ENCODE data around the gene NOL9.
"Not testable (repeated sequence)": the region's sequence is repeated elsewhere in the genome, so short reads cannot be mapped to it uniquely, and the experiment has no call there.

Gene NOL9

DNA sequence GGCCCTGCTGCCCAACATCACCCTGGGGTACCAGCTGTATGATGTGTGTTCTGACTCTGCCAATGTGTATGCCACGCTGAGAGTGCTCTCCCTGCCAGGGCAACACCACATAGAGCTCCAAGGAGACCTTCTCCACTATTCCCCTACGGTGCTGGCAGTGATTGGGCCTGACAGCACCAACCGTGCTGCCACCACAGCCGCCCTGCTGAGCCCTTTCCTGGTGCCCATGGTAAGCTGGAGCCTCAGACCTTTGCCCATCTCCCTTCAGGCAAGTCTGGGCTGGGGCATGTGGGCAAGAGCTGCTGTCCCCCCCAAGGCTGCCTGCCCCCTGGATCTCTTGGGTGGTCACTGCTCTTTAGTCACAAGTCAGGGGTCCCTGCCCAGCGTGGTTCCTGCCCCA, 16.7 kb upstream of the NOL9 start:
- DNase-seq: no peak

DNA sequence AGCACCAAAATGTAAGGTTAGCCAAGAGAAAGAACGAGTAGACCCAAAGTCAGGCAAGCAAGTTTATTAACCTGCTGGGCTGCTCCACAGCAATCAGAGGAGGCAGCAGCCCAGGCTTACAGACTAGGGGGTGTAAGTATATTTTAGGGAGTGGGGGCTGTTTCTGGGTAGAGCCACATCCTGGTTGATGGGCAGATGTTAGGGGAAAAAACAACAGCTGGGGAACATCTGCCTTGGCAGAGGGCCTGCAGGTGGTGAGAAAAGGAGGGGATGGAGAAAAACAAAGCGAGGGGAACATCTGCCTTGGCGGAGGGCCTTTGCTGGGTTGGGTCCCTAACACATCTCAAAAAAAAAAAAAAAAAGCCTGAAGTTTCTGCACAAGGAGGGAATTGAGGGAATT, 15.8 kb upstream of the NOL9 start:
- DNase-seq: peak; percentile 59

DNA sequence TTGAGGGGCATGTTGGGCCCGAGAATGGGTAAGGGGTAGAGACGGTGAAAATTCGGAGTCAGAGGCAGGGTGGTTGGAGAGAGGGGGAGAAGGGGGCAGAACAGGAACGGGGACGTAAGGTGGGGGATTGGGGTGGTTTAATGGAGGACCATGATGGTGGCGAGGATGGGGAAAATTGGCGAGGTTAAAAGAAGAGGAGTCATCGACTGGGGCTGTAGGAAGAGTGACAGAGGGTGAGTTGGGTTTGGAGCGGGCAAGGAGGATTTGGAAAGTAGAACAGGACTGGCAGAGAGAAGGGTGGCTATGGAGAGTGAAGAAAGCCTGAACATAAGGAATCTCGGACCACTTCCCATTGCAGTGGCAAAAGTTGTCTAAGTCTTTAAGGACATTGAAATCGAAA, 14.7 kb upstream of the NOL9 start:
- DNase-seq: no peak

DNA sequence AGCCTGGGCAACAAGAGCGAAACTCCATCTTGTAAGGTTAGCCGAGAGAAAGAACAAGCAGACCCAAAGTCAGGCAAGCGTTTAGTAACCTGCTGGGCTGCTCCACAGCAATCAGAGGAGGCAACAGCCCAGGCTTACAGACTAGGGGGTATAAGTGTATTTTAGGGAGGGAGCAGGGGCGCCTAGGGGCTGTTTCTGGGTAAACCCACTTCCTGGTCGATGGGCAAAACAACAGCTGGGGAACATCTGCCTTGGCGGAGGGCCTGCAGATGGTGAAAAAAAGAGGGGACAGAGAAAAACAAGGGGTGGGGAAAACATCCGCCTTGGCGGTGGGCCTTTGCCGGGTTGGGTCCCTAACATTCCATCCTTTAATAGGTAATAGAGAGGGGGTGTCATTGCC, 6.0 kb upstream of the NOL9 start:
- peak; percentile 11 for DNase-seq

DNA sequence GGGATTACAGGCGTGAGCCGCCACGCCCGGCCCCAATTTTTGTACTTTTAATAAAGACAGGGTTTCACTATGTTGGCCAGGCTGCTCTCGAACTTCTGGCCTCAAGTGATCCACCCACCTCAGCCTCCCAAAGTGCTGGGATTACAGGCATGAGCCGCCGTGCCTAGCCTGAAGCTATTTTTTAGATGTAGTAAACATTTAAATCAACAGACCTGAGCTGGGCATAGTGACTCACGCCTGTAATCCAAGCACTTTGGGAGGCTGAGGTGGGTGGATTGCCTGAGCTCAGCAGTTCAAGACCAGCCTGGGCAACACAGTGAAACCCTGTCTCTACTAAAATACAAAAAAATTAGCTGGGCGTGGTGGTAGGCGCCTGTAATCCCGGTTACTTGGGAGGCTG, 4.8 kb upstream of the NOL9 start:
- DNase-seq: not testable (repeated sequence)

DNA sequence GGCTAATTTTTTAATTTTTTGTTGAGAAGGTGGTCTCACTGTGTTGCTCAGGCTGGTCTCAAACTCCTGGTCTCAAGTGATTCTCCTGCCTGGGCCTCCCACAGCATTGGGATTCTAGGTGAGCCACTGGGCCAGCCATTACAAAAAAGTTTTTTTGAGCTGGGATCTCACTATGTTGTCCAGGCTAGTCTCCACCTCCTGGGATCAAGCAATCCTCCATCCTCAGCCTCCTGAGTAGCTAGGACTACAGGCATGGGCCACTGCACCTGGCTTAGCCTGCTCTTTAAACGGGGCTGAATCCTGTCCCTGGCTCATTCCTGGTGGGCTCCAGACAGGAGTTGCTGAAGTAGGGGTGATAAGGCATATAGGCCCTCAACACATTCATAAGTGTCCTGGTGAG, 3.3 kb upstream of the NOL9 start:
- DNase-seq: no peak

DNA sequence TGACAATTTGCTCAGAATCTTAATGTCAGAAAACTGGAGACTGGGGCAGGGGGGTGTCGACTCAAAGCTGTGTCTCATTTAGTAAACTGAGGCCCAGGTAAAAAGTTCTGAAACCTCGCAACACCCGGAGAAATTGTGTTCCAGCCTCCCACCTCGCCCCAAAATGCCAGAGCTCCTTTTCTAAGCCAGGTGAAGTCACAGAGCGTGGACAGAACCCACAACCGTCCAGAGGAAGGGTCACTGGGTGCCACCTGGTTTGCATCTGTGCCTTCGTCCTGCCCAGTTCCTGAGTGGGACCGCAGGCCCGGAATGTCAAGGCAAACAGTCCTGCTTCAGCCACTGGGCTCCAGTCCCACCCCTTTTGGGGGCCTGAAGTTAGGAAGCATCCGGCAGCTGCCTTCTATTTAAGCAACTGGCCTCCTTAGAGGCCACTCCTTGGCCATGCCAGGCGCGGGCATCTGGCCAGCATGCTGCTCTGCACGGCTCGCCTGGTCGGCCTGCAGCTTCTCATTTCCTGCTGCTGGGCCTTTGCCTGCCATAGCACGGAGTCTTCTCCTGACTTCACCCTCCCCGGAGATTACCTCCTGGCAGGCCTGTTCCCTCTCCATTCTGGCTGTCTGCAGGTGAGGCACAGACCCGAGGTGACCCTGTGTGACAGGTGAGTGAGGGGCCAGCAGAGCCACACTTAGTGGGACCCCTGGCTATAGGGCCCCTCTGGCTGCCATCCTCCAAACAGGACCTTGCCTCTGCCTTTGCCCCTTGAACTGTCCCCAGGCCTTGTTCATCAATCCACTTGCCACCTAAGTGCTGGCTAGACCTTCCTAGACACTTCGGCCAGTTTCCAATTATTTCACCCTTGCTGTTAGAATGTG, 830 bp upstream of the NOL9 start, which contains the start of gene TAS1R1:
TSS of gene TAS1R1 (plus strand) at position 401 of the 872 bp plus-strand sequence. CDS start at position 468, 67 bp downstream.
- no peak for DNase-seq

DNA sequence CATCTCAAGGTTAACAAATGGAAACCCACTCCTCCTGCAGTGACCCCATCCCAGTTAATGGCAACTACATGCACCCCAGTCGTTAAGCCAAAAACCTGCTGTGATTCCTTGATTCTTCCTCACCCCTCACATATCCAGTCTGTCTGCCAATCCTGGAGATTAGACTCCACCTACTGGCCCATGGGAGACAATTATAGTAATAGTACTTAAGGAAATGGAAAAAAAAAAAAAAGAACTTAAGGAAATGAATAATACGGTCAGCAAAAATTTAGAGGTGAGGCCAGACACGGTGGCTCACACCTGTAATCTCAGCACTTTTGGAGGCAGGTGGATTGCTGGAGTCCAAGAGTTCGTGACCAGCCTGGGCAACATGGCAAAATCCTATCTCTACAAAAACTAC, 7.0 kb downstream of the NOL9 start:
- DNase-seq: peak; percentile 13

DNA sequence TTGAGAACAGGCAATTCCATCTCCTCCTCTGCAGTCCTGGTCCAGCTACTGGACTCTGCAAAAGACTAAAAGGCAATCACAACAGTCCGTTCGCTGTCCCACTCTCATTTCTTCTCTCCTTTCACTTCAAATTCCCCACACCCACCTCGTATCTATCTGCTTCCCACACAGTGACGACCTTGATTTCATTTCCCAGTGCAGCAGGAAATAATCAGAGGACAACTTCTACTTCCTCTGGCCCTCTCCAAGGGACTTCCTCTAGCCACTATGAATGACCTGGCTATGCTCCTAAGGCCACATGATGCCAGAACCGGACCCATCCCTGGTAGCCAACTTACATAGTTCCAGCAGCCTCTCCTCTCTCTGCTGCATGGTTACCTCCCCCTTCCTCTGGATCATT, 8.0 kb downstream of the NOL9 start:
- no peak for DNase-seq

DNA sequence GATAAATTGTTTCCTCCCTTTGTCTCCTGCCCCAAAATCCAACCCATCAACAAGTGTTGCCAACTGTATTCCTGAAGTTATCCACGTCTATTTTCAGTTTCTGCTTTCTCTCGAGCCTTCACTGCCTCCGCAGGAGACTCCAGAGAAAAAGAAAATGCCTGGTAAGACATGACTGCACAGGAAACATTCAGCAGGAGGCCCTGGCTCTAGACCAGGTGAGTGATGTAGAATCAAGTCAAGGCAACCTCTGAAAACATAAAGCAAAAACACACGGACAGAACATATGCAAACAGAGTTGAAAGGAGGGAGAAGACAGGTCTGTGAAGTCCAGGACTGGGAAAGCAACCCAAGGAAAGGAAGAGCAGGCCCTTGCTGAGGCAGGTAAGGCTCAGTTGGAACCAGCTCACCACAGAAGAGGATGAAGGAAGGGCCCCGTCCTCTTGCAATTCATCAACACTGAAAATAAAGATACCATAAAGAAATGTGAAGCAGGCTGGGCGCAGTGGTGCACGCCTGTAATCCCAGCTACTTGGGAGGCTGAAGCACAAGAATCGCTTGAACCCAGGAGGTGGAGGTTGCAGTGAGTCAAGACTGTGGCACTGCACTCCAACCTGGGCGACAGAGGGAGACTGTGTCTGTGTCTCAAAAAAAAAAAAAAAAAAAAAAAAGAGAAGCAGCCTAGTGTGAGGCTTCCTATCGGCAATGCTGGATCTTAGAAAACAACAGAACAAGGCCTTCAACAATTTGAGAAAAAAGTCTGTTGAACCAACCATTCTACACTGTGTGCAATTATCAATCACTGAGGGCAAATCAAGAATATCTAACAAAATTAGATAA, 8.8 kb downstream of the NOL9 start:
- DNase-seq: no peak

DNA sequence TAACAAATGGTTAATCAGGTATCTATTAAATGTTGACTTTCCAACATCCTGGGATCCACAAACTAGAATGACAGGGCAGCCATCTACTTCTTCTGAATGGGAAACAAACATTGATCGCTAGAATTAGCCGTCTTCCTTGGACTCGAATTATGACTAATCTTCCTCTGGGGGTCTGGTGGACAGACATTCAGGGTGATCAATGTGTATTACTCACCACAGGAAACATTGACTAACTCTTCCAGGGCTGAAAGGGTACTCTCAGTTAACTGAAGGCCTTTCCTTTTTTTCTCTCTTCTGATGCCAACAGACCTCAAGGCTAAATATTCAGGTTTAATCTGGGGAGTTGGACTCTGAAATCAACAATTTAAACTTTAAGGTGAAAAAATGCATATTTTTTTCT, 9.5 kb downstream of the NOL9 start:
- no peak for DNase-seq

DNA sequence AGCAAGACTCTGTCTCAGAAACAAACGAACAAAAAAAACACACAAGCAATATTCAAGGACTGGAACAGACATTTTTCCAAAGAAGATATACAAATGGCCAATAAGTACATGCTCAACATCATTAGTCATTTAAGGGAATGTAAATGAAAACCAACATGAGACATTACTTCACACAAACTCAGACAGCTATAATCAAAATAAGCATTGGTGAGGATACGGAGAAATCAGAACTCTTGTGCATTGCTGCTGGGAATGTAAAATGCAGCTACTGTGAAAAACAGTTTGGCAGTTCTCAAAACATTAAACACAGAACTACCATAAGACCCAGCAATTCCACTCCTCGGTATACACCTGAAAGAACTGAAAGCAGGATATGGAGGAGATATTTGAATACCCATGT, 15.4 kb downstream of the NOL9 start:
- no peak for DNase-seq

DNA sequence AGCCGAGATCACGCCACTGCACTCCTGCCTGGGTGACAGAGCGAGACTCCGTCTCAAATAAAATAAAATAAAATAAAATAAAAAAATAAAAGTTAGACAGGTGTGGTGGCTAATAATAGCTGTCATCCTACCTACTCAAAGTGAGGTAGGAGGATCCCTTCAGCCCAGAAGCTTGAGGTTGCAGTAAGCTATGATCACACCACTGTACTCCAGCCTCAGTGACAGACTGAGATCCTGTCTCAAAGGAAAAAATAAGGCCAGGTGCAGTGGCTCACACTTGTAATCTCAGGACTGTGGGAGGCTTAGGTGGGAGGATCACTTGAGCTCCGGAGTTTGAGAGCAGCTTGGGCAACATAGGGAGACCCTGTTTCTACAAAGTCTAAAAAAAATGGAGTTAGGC, 18.0 kb downstream of the NOL9 start:
- DNase-seq: no peak

DNA sequence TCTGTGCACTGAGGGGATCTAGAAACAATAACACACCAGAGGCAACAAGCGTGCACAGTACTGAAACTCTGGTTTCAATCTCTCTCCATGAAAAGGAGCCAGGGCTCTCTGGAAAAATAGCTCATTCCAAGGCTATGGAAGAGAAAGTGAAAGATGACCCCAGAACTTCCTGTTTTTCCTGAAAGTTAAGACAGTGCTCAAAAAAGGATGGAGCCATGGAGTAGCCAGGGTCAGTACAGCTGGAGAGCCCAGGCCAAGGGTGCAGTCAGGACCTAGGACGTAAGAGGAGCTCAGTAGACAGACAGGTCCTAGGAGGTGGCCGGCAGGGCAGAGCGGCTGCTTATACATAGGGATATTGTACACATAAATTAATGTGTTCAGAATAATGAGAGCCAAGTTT, 19.1 kb downstream of the NOL9 start:
- no peak for DNase-seq

DNA sequence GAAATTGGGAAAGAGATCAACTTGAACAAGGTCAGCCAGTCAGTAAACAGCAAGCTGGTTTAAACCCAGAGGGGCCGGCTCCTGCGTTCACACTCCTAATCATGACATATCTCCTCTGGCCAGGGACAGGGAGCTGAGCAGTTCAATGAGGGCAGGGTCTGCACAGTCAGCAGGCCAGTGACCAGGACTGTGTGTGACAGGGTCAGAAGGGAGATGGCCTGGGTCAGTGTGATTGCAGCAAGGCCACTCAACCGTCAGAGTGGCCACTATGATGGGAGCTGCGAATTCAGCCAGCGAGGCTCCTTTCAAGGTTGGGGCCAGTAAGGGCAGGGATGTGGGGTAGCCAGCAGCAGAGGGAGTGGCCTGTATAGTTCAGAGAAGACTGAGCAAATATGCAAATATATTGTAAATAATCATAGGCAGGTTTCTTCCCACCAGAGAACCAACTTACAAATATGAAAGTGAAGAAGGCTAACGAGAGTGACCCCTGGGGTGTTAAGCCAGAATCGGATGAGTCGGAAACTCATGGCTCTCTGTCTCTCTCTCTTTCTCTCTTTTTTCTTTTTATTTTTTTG, 20.0 kb downstream of the NOL9 start:
- DNase-seq: no peak

DNA sequence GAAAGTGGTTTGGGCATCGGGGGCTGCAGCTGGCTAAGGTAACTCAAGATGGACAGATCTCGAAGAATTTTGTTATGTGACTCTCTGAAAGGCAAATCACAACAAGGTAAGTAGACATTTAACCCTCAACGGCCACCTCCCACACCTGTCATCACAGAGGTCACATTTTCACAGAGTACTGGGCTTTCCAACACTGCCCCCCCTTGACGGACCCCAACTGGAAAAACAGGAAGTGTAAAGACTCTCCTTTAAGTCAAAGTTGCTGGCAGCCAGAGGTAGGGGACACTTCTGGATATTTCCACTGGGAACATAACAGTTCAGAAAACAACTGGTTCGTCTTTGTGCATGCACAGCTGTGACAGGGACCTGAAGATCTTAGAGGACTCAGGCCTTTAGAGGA, 22.3 kb downstream of the NOL9 start:
- no peak for DNase-seq

DNA sequence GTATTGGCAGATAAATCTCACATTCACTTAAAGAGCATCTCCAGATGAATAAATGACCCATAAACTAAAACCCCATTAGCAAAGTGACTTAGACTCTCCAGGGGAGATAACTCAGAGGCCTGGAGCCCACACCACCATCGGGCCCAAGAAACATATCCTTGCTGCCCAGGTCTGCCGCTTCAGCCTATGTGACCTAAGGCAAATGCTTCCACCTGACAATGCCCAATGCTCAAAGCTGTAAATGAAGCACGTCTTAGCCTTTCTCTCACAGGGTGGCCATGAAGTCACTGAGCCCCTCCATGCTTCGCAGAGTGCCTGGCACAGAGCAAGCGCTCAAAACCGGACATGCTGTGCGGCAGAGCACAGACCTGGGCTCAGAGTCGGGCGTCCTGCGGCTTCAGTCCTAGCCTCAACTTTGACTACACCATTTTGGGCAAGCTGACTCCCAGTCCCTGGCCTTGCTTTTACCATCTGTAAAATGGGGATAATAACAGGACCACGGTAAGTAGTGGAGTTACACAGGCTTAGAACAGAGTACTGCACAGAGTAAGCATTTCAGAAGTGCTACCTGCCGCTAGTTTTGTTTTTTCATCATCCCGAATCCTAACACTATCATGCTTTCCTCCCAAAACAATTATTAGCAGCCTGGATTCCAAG, 23.7 kb downstream of the NOL9 start:
- DNase-seq: no peak

DNA sequence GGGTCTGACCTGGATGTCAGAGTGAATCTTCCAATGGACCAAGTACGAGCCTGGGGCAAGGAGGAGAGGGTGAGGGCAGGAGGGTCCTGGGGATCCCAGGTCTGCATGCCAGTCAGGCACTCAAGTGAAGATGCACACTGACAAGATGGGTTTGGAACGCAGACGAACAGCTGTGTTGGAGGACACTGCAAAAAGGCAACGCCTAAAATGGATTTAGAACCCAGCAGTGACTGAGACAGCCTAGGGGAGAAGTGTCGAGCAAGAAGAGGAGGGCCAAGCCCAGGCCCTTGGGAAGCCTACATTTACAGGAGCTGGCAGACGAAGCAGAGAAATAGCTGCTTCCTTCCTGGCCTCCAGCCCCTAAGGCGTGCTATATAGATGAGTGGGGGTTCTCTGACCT, 25.8 kb downstream of the NOL9 start:
- DNase-seq: no peak

DNA sequence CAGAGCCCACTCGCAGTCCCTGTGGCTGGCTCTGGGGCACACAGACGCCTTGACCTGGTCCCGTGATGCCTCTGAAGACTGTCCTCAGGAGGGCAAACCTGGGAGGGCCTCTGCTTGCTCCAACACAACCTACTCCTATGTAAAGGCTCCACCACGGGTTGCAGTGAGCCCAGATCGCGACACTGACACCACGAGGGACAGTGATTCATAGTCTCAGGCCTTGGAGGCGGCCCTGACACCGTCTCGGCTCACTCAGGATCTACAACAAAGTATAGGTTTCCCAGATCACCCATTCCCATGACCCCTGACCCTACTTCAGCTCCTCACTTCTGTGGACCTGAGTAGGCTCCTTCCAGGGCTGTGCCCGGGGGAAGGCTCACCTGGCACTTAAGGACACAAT, 28.0 kb downstream of the NOL9 start:
- DNase-seq: no peak

DNA sequence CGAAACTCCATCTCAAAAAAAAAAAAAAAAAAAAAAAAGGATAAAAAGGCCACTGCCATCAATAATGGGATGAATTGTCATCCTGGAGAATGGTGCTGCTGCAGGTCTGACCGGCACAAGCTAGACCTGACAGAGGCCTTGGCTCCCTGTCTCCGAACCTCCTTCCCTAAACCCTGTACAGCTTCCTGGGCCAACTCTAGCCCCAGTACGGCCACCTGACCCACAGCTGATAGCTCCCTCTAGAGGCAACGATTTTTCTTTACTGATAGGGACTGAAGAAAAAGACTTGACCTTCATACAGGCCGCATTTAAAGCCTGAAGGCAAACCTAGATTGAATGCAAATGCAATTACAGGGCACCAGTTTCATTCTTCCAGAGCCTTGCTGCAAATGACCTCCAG, 30.7 kb downstream of the NOL9 start:
- peak; percentile 7 for DNase-seq

DNA sequence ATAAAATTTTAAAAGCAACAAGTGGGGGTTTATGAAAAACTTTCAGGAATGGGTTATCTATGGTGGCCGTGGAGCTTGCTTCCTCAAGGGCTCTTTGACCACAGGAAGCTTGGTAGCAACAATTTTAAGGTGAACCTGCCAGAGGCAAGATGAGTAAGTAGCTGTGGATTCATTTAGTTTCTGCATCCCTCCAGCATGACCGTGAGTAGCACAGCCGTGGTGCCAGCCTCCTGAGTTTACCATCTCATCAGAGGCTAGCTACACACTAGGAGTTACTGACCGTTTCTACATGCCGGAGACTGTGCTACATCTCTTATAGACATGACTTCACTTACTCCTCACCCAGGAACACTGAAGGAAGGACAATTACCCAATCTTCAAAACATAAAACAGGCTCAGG, 32.8 kb downstream of the NOL9 start:
- DNase-seq: no peak

DNA sequence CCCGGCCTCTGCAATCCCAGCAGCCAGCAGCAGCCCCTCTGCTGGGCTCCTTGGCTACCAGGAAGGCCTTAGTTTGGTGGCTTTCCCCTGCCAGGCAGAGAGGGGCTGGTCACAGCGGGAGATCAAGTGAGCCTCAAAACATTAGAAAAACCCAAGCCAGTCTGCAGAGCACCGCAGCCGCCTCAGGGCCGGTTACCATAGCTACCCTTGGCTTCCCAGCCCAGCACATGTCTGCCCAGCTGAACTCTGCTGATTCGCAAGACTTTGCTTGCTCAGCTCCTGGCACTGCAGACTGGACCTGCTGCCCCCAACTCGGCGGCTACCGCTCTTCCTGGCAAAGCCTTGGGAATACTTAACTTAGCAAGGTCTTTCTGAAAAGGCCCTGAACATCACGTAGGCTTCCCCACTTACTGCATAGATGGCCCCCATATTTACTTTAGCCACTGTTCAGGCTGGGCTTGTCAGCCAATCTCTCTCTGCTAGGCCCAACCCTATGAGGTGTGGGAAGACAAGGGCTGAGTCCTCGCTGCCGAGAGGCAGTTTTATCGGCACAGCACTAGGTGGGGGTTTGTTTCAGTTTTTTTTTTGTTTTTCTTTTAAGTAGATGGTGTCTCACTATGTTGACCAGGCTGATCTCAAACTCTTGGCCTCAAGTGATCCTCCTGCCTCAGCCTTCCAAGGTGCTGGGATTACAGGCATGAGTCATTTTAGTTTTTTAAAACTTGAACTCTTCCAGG, 34.2 kb downstream of the NOL9 start:
- peak; percentile 59 for DNase-seq

Measured in NCI-H2171 treated with DMSO at 0.1 percent for 48 hours (cell line).